ENCODE results near the gene ZNF836.

ZNF836 gene

DNA sequence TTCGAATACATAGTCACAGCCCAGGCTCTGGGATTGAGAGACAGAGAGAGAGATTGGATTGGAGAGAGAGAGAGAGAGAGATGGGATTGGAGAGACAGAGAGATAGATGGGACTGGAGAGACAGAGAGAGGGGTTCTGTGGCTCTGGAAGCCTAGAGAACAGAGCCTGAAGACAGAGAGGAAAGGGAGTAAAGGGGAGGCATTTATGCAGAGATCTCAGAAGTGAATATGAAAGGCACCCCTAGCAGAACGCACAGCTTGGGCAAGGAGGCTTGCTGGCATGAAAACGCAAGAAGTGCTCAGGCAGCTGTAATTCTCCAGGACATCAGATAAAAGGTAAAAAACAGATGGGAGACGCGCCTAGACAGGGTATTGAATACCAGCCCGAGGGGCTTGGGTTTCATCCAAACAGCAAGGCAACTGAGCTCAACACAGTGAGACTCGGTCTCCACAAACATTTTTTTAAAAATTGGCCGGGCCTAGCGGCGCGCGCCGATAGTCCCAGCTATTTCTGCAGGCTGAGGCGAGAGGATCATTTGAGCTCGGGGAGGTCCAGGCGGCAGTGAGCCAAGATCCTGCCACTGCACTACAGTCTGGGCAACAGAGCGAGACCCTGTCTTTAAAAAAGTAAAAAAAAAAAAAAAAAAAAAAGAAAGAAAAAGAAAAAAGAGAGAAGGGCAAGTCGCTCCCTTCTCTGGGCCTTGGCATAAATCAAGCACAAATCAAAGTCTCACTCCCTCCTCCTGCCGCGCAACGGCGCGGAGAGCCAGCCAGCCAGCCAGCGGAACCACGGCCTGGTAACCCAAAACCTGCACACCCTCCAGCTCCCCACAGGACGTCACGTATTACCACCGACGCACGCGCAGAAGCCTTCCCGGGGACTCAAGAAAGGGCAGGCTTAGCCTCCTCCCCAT is 17.7 kb upstream of the ZNF836 start:
- no peak for DNase-seq (ENCODE audit: low spot score)

DNA sequence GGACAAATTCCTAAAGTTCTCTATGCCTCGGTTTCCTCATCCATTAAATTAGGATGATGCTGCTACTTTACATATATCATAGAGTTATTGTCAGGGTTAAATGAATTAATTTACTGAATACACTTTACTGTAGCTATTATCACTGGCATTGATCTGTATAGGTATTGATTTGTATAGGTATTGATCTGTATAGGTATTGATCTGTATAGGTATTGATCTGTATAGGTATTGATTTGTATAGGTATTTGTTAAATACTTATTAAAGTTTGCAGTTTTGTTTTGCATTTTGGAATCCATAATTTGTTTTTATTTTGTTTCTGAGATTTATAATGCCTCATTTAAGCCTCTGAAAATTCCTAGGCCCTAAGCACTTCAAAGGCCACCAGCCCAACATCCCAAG is 16.0 kb upstream of the ZNF836 start:
- no peak for DNase-seq (ENCODE audit: low spot score)

GRCh38 chr19:52176574-52176973 is 5.2 kb upstream of the ZNF836 start:
- DNase-seq (ENCODE audit: low spot score): no peak

- no peak for DNase-seq (ENCODE audit: low spot score)
Observed at GRCh38 chr19:52172347-52172746, 926 bp upstream of the ZNF836 start.

- DNase-seq (ENCODE audit: low spot score): no peak
Observed at GRCh38 chr19:52170863-52171320, 529 bp downstream of the ZNF836 start.

DNA sequence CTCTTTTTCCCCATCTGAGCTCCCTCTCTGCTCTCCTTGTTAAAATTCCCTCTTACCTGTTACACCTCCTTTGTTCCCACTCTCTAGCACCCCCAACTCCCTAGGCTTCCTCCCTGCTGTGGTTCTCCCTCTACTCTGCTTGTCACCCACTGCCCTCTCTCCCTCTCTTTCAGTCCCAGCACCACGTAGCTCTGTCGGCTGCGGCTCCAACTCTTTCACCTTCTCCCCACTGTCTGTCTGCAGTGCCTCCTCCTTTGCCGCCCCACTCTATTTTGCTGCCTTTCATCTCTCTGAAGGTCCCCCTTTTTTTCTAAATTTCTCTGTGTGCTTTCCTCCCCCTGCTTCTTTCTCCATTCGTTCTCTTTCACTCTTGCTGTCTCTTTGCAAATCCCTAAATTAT is 1.1 kb downstream of the ZNF836 start:
- no peak for DNase-seq (ENCODE audit: low spot score)

DNA sequence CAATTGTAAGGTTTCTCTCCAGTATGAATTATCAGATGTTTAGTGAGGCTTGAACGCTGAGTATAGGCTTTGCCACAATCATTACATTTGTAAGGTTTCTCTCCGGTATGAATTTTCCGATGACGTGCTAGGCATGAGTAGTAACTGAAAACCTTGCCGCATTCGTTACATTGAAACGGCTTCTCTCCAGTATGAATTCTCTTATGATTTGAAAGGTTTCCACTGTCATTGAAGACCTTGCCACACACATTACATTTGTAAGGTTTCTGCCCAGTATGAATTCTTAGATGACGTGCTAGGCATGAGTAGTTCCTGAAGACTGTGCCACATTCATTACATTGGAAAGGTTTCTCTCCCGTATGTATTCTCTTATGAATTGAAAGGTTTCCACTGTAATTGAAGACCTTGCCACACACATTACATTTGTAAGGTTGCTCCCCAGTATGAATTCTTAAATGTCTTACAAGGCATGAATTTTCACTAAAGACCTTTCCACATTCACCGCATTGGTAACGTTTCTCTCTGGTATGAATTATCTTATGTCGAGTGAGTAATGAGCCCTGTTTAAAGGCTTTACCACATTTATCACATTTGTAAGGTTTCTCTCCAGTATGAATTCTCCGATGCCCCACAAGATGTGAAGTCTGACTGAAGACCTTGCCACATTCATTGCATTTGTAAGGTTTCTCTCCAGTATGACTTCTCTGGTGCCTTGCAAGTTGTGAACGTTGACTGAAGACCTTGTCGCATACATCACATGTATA is 15.6 kb downstream of the ZNF836 start:
- DNase-seq (ENCODE audit: low spot score): no peak

- DNase-seq (ENCODE audit: low spot score): no peak
Observed at GRCh38 chr19:52148256-52148655, 23.2 kb downstream of the ZNF836 start.

DNA sequence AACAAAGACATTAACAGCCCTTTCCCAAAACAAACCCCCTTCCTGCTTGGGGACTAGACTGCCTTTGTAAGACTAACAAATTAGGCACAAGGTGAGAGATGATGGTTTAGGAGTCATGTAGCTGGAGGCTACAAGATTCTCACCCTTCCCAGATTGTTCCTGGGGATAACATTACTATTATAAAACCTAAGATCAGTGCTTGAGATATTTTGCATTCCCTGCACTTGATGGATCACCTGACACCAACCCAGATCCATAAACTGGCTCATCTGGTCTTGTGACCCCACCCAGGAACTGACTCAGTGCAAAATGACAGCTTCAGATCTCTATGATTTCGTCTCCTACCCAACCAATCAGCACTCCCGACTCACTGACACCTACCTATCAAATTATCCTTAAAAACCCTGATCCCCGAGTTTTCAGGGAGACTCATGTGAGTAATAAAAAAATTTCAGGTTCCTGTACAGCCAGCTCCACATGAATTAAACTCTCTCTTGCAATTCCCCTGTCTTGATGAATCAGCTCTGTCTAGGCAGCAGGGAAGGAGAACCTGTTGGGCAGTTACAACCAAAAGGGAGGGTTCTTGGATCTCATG is 29.3 kb downstream of the ZNF836 start:
- no peak for DNase-seq (ENCODE audit: low spot score)

GRCh38 chr19:52141203-52141602 is 30.2 kb downstream of the ZNF836 start:
- DNase-seq (ENCODE audit: low spot score): no peak

DNA sequence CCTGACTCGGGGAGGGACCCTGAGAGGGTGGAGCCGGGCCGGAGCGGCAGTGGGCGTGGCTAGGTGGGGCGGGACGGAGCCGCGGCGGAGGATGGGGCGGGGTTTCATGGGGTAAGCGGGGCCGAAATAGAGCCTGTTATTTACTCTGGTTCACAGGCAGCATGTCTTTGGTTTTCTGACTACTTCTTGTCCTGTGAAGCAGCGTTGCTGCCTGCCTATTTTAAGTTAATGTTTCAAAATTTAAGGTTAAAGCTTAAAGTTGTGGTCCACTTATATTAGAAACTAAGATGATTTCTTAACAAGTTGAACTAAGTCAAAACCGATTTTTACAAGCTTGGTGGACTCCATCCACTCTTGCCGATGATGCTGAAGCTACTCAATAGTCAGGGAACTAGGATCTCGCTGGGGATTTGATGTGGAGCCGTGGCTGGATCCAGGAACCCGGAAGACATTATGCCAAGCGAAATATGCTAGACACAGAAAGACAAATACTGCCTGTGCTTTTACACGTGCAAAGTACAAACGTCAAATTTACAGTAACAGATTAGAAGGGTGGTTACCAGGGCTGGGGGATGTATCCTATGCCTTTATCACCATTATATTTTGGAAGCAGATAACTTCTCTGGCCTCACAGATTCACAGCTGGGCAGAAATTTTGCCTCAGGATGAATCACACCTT is 31.2 kb downstream of the ZNF836 start:
- DNase-seq (ENCODE audit: low spot score): no peak

GRCh38 chr19:52139252-52140031 is 32.0 kb downstream of the ZNF836 start, which contains the start of gene ZNF616:
ZNF616 (minus strand) TSS chr19:52139938; CDS start chr19:52130512, 9,426 bp downstream.
- peak; percentile 80 for DNase-seq (ENCODE audit: low spot score)

DNA sequence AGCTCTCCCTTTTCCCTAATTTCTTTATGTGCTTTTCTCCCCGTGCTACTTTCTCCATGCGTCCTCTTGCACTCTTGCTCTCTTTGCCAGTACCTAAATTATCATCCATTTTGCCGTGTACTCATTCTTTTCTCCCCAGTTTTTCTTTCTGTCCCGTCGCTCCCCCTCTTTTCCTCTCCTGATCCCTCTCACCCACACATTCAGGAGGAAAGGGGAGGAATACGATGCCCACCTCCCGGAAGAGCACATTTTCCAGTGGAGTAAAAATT is 32.5 kb downstream of the ZNF836 start:
- no peak for DNase-seq (ENCODE audit: low spot score)

DNA sequence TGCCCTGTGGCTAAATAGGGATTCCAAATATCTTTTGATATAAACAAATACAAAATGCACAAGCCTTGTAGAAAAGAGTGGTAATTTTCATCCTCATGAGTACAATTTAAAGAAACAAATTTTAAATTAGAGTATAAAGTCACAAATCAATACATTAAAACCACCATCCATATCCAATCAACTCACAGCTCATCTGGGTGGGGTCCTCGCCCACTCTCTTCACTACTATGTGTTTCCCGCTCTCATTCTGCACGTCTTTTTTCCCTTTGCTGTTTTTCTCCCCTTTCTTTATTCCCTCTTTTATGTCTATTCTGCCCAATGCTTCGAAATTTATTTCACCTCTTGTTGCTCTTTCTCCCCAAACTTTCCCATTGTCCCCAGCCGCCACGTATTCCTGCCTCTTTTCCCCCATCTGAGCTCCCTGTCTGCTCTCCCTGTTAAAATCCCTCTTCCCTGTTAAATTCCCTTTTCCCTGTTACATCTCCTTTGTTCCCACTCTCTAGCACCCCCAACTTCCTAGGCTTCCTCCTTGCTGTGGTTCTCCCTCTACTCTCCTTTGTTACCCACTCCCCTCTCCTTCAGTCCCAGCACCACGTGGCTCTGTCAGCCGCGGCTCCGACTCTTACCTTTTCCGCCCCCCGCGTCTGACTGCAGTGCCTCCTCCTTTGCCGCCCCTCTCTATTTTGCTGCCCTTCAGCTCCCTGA is 33.0 kb downstream of the ZNF836 start:
- no peak for DNase-seq (ENCODE audit: low spot score)

GRCh38 chr19:52120286-52120685 is 51.1 kb downstream of the ZNF836 start:
- no peak for DNase-seq (ENCODE audit: low spot score)

DNA sequence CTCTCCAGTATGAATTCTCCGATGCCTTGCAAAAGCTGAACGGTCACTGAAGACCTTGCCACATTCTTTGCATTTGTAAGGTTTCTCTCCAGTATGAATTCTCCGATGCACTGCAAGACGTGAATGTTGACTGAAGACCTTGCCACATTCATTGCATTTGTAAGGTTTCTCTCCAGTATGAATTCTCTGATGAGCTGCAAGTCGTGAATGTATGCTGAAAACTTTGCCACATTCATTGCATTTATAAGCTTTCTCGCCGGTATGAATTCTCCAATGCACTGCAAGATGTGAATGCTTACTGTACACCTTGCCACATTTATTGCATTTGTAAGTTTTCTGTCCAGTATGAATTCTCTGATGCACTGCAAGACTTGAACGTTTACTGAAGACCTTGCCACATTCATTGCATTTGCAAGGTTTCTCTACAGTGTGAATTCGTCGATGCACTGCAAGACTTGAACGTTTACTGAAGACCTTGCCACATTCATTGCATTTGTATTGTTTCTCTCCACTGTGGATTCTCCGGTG is 55.8 kb downstream of the ZNF836 start:
- DNase-seq (ENCODE audit: low spot score): no peak

DNA sequence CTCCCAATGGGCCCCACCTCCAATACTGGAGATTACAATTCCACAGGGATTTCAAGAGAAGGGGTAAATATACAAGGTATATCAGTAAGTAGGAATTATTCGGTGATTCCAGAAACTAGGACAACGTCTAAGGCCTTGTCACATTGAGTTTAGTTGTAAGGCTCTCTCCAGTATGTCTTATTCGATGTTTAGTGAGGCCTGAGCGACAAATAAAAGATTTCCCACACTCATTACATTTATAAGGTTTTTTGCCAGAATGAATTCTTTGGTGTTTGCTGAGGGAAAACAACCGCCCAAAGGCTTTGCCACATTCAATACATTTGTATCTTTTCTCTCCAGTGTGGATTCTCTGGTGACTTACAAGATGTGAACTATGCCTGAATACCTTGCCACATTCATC is 56.7 kb downstream of the ZNF836 start:
- DNase-seq (ENCODE audit: low spot score): no peak

DNA sequence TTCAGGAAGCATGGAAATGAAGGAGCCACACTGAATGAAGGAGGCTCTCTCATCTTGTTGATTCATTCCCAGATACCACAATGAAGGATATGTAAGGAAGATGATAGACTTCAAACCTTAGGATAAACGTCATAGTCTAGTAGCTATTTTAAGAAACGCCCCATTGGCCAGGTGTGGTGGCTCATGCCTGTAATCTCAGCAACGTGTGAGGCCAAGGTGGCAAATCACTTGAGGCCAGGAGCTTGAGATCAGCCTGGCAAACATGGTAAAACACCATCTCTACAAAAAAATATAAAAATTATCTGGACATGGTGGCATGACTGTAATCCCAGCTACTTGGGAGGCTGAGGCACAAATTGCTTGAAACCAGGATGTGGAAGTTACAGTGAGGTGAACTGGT is 58.8 kb downstream of the ZNF836 start:
- no peak for DNase-seq (ENCODE audit: low spot score)

GRCh38 chr19:52110780-52111179 is 60.6 kb downstream of the ZNF836 start:
- DNase-seq (ENCODE audit: low spot score): no peak

All from HuH-7 (cell line).